Measurements from ENCODE around the gene IPO9.
"Not testable (repeated sequence)": the region's sequence is repeated elsewhere in the genome, so short reads cannot be mapped to it uniquely, and the experiment has no call there.

The IPO9 gene

DNA sequence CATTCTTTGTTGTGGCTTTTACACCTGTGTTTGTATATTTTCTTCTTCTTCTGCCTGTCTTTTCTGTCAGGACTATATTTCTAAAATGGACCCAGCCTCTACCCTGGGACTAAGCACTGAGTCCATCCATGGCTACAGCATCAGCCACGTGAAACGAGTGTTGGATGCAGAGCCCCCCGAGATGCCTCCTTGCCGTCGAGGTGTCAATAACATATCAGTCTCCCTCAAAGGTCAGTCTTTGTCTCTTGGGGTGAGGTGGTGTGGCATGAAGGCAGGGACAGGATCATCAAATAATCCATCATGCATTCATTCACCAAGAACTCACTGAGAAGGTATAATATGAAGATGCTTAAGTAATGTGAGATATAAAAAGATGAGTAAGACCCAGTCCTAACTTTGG, 19.1 kb upstream of the IPO9 start:
- DNase-seq (ENCODE audit: low spot score): no peak

DNA sequence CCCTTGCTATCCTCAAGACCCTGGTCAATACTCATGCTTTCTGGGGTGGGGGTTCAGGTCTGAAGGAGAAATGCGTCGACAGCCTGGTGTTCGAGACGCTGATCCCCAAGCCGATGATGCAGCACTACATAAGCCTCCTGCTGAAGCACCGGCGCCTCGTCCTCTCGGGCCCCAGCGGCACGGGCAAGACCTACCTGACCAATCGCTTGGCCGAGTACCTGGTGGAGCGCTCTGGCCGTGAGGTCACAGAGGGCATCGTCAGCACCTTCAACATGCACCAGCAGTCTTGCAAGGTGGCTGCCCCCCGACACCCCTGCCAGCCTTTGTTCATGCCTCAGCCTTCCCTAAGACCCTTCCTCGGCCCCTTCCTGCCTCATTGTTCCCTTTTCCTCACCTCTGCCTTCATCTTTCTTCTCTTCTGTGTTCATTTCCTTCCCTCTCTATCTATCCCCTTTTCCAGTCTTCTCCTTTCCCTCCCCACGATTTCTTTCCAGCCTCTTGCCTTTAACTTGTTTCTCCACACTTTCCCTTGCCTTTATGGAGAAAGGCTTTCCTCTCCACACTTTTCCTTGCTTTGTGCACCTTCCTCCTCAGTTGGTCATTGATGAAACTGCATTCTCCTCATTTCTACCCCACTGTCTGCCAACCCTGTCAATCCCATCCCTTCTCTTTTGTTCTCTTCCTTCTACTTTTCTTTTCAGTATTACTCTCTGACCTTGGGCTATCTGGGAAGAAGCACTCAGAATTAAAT, 18.3 kb upstream of the IPO9 start:
- DNase-seq (ENCODE audit: low spot score): no peak

DNA sequence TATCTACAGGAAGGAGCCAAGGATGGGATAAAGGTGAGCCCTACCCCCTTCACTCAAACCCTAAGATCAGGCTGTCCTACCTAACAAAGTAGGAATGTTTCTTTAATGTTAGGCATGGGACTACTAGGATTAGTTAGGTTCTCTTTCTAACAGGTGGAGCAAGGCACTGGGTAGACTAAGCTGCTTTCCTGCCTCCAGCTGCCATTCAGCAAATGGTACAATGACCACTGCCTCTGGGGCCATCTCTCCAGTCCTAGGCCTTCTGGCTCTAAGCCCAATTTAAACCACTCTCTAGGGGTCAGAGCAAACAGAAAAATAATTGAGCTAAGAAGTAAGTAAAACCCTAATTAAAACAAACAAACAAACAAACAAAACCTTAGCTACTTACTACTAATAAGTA, 15.7 kb upstream of the IPO9 start:
- no peak for DNase-seq (ENCODE audit: low spot score)

DNA sequence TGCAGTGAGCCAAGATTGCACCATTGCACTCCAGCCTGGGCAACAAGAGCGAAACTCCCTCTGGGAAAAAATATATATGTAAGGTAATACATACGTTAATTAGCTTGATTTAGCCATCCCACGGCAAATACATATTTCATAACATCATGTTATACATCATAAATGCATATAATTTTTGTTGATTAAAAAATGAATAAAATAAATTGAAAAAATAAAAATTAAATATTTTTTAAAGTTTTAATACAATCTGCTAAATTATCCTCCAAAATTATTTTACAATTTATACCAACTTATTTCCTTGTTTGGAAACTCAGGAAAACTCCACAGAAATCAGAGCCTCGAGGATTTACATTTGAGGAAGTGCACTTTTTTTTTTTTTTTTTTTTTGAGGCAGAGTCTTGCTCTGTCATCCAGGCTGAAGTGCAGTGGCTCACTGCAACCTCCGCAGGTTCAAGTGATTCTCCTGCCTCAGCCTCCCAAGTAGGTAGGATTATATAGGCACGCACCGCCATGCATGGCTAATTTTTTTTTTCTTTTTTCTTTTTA, 12.6 kb upstream of the IPO9 start:
- no peak for DNase-seq (ENCODE audit: low spot score)

DNA sequence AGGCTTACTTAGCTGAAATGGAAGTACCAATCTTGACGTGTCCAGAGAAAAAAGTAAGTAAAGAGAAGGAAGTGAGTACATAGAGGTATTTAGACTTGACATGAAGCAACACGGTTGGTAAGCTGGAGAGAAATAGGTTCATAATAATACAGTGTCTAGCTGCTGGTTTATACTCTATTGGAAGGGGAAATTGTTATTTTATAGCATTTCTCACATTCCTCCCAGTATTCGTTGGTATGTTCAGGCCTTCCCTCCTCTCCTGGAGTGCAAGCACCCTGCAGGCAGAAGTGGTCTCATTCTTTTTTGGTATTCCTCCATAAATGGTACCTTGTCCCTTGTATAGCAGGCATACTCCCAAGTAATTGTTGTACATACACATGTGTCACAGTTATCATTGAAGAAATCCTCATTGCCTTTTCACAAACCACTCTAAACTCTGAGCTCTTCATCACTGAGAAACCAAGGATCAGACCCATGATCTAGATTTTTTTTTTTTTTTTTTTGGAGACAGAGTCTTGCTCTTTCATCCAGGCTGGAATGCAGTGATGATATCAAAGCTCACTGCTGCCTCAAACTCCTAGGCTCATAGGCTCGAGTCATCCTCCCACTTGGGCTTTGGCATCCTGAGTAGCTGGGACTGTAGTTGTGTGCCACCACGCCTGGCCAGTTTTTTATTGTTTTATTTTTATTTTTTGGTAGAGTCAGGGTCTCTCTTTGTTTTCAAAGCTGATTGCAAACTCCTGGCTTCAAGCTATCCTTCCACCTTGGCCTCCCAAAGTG, 9.8 kb upstream of the IPO9 start:
- DNase-seq (ENCODE audit: low spot score): no peak

DNA sequence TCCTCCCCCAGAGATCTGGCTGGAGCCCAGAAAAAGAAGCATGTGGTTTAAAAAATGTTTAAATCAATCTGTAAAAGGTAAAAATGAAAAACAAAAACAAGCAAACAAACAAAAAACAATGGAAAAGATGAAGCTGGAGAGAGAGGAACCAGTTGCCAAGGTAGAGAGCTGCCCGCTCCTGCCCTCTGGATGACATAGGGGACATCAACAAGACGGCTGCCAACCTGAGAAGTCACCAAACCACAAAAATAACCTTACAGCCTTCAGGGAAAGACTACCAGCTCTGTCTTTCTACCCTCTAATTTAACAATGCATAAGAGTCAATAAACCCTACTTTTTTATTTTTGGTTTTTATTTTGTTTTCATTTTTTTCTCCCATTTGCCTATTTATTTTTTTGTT, 8.5 kb upstream of the IPO9 start:
- no peak for DNase-seq (ENCODE audit: low spot score)

DNA sequence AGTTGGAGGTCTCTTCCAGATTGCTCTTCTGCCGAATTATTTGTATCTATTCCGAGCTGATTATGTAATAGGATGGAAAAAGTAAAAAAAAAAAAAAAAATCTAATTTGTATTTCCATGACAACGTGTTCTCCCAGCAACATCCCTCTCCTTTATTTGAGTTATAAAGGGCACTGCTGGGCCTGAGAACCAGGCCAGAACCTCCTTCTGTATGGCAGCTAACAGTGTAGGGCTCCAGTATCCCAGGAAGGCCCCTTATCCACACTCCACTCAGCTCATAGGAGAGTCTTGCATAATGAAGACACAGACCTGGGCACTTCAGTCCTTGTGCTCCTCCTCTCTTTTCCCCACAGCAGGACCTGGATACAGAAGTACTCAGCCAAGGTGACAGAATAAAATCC, 3.7 kb upstream of the IPO9 start:
- no peak for DNase-seq (ENCODE audit: low spot score)

DNA sequence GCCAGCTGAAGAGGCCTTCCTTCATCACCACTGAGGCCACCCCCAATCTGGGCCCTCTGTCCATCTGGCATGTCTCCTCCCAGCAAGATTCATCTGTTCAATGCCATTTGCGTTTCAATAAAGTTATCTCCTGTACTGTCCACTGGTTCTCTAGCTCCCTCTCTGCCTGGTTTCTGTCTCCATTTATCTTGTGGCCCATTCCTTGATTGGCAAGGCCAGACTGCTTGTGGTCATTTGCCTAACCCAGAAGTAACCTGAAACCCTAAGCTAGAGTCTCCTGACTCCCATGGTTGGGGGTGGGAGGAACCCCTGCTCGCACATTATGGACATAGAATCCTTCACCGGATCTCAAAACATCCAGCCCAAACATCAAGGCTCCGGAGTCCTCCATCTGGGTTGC, 2.1 kb upstream of the IPO9 start:
- DNase-seq (ENCODE audit: low spot score): no peak

DNA sequence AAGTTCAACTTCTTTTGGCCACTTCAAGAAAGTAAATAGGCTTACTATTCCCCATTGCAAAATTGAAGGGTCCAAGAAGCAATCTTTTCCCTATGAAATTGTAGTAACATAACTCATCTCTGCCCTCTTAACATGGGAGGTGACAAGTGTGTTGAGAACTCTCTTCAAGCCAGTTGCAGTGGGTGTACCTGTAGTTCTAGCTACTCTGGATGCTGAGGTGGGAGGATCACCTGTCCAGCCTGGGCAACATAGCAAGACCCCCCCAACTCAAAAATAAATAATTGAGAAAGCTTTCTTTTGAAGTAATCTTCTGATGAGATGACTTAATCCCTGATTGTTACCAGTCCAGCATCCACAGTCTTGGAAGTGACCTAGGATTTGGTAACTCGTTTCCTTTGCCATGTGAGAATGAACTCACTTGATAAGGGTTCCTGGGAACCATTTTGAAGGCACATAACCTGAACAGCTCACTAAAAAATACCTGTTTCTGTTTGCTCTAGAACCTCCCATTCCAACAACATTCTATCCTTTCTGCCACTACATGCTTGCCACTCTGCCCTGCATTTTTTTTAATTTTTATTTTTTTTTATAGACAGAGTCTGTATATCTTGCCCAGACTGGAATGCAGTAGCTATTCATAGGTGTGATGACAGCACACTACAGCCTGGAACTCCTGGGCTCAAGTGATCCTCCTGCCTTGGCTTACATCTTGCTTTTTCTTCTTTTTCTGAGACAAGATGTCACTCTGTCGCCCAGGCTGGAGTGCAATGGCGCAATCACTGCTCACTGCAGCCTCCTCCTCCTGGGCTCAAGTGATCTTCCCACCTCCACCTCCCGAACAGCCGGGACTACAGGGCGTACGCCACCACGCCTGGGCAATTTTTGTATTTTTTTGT, 1.4 kb upstream of the IPO9 start:
- no peak for DNase-seq (ENCODE audit: low spot score)

DNA sequence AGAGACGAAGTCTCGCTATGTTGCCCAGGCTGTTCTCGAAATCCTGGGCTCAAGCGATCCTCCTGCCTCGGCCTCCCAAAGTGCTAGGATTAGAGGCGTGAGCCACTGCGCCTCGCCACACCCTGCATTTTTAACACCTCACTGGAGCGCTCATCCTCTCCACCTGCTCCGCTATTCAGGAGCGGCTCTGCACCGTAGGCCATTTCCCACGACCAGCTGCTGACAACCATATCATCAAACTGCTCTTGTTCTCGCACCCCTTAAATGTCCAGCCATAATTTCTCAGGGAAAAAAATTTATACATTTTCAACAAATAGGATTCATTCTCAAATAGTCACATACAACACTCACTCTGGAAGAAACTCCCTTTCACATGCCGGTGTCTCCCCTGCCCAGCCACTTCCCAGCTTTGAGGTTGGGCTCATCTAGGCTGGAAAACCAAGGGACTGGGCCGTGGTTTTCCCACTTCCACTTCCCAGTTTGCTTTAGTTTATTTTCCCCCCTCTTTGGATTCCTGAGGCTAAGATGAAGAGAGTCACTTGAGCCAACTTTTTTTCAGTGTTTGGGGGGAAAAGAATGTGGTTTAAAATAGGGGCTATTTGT, 639 bp upstream of the IPO9 start:
- no peak for DNase-seq (ENCODE audit: low spot score)

DNA sequence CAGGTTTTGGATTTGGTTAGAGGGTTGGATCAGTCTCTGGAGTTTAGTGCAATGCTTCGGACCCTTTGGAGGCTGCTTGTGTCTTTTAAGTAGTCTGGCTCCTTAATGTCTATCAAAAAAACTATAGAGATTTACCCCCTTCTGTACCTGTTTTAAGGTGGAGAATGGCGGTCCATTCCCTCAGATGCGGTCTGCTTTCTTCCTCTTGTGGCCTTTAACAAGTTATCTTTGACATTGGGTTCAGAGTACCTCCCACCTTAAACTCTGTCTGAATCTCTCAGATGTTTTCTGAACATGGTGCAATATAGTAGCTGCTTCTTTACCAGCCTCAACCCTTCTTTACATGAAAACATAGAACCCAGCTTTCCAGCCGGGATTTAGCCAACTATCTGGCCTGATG, 2.4 kb downstream of the IPO9 start:
- DNase-seq (ENCODE audit: low spot score): no peak

DNA sequence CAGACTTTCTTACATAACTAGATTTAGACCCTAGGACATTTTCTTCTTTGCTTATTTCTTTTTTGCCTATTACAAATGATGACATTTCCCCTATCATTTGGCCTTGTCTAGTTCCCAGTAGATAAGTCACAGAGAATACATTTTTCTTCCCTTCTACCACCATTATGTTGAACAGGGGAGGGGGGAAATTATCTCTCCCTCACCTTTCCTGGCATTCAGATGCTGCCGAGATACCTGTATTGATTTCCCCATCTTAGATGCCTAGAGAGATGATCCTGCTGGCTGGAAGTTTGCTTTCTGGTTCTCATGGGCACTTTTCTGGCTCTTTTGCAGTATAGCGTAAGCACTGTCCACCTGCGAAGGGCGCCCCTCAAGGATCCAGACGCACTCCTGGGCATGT, 5.7 kb downstream of the IPO9 start:
- no peak for DNase-seq (ENCODE audit: low spot score)

DNA sequence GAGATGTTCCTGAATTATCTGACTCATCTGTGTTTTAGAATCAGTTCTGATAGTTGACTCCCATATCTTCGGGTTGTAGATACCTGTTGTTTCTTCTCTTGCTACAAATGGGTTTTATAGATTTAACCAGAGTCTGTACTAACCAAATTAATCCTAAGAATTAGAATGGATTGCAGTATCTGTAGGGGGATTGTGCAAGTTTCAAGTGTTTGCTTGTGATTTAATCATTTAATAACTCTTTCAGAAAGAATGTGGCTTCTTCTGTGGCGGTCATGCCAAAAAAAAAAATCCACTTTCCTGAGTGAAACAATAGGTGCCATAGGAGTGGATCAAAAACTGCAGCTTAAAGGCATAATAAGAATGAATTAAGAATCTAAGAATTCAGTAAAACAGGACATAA, 9.4 kb downstream of the IPO9 start:
- DNase-seq (ENCODE audit: low spot score): no peak

DNA sequence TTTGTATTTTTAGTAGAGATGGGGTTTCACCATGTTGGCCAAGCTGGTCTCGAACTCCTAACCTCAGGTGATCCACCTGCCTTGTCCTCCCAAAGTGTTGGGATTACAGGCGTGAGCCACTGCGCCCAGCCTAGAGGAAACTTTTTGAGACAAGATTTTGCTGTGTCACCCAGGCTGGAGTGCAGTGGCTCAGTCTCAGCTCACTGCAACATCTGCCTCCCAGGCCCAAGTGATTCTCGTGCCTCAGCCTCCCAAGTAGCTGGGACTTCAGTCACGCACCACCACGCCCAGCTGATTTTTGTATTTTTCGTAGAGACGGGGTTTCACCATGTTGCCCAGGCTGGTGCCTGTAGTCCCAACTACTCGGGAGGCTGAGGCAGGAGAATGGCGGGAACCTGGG, 10.1 kb downstream of the IPO9 start:
- DNase-seq (ENCODE audit: low spot score): not testable (repeated sequence)

DNA sequence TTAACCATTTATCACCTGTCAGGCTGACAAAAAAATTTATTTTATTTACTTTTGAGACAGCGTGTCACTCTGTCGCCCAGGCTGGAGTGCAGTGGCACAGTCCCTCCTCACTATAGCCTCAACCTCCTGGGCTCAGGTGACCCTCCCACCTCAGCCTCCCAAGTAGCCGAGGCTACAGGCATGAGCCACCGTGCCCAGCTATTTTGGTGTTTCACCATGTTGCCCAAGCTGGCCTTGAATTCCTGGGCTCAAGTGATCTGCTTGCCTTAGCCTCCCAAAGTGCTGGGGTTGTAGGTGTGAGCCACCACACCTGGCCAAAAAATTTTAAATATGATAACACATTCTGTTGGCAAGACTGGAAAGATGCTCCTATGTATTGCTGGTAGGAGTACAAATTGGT, 11.1 kb downstream of the IPO9 start:
- DNase-seq (ENCODE audit: low spot score): no peak

DNA sequence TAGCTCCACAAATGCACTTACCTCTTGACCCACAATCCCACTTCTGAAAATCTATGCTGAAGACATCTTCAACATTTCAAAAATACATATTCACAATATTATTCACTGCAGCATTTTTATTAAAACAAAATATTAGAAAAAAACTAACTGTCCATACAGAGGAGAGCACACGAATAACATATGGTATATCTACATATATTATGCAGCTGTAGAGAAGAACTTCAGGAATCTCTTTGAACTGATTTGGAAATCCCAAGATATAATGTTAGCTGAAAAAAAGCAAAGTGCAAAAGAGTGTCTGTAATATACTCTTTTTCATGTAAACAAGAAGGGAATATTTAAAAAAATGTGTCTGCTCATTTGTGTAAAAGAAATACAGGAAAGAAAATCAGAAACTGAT, 11.5 kb downstream of the IPO9 start:
- DNase-seq (ENCODE audit: low spot score): no peak

DNA sequence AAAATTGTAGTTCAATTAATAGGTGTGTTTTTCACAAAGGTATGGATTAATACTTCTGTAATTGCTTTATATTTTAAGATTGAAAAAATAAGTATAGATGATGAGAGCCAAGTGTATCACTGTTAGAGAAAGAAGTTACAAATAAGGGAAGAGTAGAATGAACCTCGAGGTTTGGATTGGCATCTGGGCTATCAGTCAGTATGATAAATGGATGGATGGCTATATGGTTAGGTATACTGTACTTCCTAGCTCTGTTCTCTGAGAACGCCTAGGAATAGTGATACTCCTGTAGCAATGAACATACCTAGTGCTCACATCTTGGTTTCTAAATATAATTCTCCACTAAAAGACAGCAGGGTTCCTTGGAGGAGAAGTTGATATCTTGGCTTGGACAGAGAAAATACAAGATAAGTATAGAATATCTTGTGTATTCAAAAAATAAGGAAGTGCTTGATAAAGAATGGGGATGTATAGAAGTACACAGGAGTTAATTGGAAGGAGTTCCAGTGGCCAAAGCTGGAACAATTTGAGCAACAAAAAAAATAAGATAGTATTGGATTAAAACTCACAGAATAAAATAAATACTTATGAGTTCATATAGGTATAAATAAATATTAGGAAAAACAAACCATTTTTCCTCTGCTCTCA, 12.4 kb downstream of the IPO9 start:
- no peak for DNase-seq (ENCODE audit: low spot score)

DNA sequence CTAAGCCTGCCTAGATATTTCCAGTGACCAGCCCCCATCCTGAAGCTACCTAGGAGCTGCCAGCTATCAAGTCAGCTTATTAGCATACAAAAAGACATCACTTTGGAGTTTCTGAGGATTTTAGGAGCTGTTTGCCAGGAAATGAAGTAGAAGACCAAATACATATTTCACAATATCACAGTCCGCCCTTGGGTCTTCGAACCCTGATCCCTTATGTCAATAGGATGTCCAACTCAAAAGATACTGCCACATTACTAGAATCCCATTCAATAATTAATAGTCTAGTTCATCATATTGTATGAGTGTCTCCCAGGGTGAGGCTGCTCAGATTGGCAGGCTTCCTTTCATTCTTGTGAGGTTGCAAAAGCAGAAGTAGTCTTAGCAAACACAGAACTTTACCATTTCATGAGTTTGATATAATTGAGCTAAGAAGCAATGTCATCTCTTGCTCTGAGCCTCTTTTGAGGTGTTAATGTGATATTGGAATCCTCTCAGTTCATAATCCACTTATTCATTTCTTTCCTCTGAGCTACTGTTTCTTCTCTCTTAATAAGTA, 13.6 kb downstream of the IPO9 start:
- DNase-seq (ENCODE audit: low spot score): no peak

DNA sequence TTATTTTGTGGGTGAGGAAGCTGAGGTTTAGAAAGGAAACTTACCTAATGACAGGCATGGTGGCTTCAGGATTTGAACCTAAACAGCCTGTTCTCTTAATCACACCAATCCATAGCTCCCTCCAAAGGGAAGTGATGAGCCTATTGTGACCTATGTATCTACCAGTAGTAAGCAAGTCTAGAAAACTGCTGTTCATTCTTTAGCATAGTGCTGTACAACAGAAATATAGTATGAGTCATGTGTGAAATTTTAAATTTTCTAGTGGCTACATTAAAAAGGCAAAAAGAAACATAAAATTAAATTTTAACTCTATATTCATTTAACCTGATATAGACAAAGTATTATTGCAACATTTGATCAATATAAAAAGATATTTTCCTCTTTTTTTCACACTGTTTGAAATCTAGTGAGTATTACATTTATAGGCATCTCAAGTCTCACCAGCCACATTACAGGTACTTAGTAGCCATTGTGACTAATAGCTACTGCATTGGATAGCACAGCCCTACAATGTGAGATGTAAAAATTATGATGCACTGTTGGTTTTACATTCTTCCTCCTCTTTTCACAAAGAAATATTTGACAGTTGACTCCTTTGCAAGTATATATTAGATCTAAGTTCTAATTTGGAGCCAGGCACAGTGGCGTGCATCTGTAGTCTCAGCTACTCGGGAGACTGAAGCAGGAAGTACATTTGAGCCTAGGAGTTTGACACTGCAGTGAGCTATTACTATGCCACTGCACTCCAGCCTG, 16.6 kb downstream of the IPO9 start:
- DNase-seq (ENCODE audit: low spot score): no peak

DNA sequence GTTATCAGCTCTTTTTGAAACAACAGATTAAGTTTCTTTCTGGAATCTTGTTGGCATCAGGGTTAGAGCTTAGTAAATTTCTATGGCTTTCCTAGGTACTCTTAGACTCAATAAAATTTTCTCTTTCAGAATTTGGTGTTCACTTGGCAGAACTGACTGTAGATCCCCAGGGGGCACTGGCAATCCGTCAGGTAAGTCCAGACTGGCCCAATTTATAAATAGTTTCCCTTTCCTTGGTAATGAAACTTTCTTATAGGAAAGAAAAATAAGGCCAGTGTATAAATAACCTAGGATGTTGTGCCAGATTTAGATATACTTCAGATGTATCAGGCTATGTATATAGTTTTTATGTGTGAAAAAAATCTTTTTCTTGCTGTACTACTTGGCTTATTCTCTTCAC, 18.2 kb downstream of the IPO9 start:
- no peak for DNase-seq (ENCODE audit: low spot score)

DNA sequence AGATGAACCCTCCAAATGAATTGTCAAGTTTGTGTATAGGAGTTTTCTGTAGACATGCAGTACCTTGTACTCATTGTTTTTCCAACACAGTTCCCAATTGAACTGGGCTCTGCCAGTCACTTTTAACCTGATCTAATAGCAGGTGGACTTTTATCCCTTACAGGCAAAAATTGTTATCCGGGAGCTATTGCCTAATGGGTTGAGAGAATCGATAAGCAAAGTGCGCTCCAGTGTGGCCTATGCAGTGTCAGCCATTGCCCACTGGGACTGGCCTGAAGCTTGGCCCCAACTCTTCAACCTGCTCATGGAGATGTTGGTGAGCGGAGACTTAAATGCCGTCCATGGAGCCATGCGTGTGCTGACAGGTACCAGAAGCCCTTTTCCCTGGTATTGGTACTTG, 19.3 kb downstream of the IPO9 start:
- DNase-seq (ENCODE audit: low spot score): no peak
